ENCODE data around the gene CTNNA3. TPM values are rescaled to one million over a fixed set of nuclear protein-coding genes. Genes with fewer than 3 reads are reported as not detected.

The CTNNA3 gene
- total and polyA plus RNA-seq, 3 donors from 2014 or later, result 17.8 to 19.4 (median 18.3) TPM

DNA sequence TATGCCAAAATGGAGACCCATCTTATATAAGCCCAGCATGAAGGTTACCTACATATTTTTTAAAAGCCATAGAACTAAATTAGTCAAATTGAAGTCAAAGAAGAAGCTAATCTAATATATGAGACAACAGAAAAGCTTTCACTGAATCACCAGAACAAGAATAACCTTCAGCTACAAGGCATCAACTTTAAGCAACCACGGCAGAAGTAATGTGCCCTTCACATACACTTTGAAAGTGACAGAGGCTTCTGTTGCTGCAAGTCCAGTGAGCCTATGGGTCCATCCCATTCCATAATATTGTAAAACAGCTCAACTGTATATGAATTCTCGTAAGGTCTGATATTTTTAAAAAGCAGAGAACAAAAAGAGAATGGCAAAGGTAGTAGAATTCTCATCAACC lies 36.5 kb downstream of the CTNNA3 start:
- no peak overlapping the region for H3K4me3 ChIP-seq
- H3K27me3 ChIP-seq, result no peaks in the 10 kb centered on the region
- no peak for TF ChIP-seq POLR2A (IDR thresholded peaks at IDR 0.05)
- TF ChIP-seq, protein P1, sequence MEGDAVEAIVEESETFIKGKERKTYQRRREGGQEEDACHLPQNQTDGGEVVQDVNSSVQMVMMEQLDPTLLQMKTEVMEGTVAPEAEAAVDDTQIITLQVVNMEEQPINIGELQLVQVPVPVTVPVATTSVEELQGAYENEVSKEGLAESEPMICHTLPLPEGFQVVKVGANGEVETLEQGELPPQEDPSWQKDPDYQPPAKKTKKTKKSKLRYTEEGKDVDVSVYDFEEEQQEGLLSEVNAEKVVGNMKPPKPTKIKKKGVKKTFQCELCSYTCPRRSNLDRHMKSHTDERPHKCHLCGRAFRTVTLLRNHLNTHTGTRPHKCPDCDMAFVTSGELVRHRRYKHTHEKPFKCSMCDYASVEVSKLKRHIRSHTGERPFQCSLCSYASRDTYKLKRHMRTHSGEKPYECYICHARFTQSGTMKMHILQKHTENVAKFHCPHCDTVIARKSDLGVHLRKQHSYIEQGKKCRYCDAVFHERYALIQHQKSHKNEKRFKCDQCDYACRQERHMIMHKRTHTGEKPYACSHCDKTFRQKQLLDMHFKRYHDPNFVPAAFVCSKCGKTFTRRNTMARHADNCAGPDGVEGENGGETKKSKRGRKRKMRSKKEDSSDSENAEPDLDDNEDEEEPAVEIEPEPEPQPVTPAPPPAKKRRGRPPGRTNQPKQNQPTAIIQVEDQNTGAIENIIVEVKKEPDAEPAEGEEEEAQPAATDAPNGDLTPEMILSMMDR (IDR thresholded peaks at IDR 0.05), result no peak
- DNase-seq, result no peak
- no peak overlapping the region for H3K27ac ChIP-seq
- 87 to 93% methylated on average over 2 of the region's 2 CpGs for WGBS, 2 donors
- intact Hi-C loops (cut with DNase I; ENCODE audit: low total_unique reads), result no loop called here
- H3K4me1 ChIP-seq, result no peaks in the 10 kb centered on the region
- H3K36me3 ChIP-seq (ENCODE audit: low read depth, missing control alignments), result no peaks in the 10 kb centered on the region
- H3K9me3 ChIP-seq, result no peaks in the 10 kb centered on the region

DNA sequence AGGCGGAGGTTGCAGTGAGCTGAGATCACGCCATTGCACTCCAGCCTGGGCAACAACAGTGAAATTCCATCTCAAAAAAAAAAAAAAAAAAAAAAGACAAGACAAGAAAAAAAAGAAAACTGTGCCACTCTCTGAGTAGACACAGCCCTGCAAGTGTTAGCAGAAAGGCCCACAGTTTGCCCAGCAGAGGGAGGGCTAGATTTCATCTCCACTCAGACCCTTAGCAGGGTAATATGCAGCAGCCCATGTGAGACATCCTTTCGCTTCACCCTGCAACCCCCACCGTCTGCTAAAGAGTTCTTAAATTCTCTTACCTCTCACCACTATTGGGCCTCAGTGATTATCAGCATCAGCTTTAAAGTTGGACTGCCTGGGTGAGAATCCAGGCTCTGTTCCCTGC lies 38.2 kb downstream of the CTNNA3 start:
- Histone ChIP-seq H3K4me3 (no peak overlapping the region), H3K9me3 (no peaks in the 10 kb centered on the region), H3K27ac (no peak overlapping the region), H3K36me3 (ENCODE audit: low read depth, missing control alignments) (no peaks in the 10 kb centered on the region), H3K4me1 (no peaks in the 10 kb centered on the region), H3K27me3 (no peaks in the 10 kb centered on the region)
- WGBS, 2 donors, result 85 to 91% methylated on average over 4 of the region's 4 CpGs
- TF ChIP-seq POLR2A (IDR thresholded peaks at IDR 0.05), result no peak
- TF ChIP-seq, protein P1 (IDR thresholded peaks at IDR 0.05), result no peak
- intact Hi-C loops (cut with DNase I; ENCODE audit: low total_unique reads), result no loop called here
- no peak for DNase-seq

DNA sequence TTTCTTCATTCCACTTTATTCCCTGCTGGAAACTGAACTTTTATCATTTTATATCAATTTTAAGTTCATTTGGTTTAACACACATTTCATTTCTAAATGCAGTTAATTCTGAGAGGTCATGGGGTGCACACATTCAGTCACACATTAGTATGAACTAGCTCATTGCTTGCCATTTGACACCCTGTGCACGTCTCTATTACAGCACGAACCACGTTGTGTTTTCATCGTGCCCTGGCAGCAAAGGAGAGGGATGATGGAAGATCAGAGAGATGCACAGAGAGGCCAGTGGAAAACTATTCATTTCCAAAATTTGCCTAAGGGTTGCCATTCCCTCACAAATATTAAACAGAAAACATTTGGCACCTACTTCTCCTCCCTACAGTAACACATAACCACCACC lies 45.4 kb downstream of the CTNNA3 start:
- Histone ChIP-seq H3K27ac (no peak overlapping the region), H3K27me3 (no peaks in the 10 kb centered on the region), H3K9me3 (no peaks in the 10 kb centered on the region), H3K36me3 (ENCODE audit: low read depth, missing control alignments) (no peaks in the 10 kb centered on the region), H3K4me1 (no peaks in the 10 kb centered on the region), H3K4me3 (no peak overlapping the region)
- no peak for DNase-seq
- TF ChIP-seq, protein P1 (IDR thresholded peaks at IDR 0.05), result no peak
- TF ChIP-seq POLR2A (IDR thresholded peaks at IDR 0.05), result no peak
- 80 to 90% methylated on average over 4 of the region's 4 CpGs for WGBS, 2 donors
- intact Hi-C loops (cut with DNase I; ENCODE audit: low total_unique reads), result no loop called here

DNA sequence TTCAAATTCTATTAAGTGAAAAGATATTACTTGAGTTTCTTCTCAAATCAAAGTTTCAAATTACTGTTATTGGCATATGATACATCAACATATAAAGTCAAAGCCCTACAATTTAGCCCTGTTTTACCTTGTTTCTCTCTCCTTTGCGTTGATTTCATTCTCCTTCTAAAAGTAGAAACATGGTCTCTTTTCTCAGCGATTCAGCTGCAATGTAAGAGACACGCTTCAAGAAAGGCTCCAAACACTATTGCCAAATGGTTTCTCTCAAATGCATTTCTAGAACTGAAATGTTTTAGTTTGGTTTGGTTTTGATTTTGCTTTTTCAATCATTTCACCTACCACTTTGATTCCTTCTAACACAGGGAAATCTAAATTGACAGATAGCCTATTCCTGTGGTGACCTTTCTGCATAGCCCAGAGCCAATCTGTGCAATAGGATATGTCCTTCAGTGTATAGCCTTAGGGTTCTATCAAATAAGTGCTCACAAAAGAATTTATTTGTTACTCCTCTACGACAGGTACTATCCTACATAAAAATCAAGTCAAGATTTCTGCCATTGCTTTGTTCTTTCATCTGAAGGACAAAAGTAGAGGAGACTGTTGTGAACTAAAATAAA lies 47.3 kb downstream of the CTNNA3 start:
- H3K4me1 ChIP-seq, result no peaks in the 10 kb centered on the region
- H3K36me3 ChIP-seq (ENCODE audit: low read depth, missing control alignments), result no peaks in the 10 kb centered on the region
- intact Hi-C loops (cut with DNase I; ENCODE audit: low total_unique reads), result no loop called here
- no peak for DNase-seq
- no peak overlapping the region for H3K27ac ChIP-seq
- TF ChIP-seq, protein P1 (IDR thresholded peaks at IDR 0.05), result no peak
- TF ChIP-seq POLR2A (IDR thresholded peaks at IDR 0.05), result no peak
- no peak overlapping the region for H3K4me3 ChIP-seq
- 84 to 90% methylated on average over 4 of the region's 4 CpGs for WGBS, 2 donors
- no peaks in the 10 kb centered on the region for H3K9me3 ChIP-seq
- no peaks in the 10 kb centered on the region for H3K27me3 ChIP-seq

DNA sequence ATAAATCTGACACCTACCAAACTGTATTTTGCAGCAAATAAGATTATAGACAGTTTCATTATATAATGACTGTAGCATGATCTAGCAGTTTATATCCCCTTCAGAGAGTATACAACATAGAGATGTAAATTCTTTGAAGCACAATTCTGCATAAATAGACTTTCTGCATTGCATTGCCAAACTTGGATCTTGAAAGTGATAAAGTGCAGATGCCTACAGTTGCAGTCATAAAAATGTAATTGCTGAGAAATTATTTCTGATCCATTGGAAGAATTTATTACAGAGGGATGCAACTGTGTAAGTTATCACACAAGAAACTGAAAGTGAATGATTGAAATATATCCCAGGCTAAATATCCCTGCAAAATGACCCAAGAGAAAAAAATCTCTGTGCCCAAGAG lies 65.1 kb downstream of the CTNNA3 start:
- no peaks in the 10 kb centered on the region for H3K4me1 ChIP-seq
- no peaks in the 10 kb centered on the region for H3K9me3 ChIP-seq
- intact Hi-C loops (cut with DNase I; ENCODE audit: low total_unique reads), result no loop called here
- no peak overlapping the region for H3K4me3 ChIP-seq
- no peaks in the 10 kb centered on the region for H3K36me3 ChIP-seq (ENCODE audit: low read depth, missing control alignments)
- H3K27ac ChIP-seq, result no peak overlapping the region
- no peak for DNase-seq
- H3K27me3 ChIP-seq, result no peaks in the 10 kb centered on the region
- TF ChIP-seq, protein P1 (IDR thresholded peaks at IDR 0.05), result no peak
- no peak for TF ChIP-seq POLR2A (IDR thresholded peaks at IDR 0.05)

Measured in testis (tissue), 3 donors.